Panc1 (cell line): ENCODE measurements around the gene RWDD1. TPM values are rescaled to one million over a fixed set of nuclear protein-coding genes. Genes with fewer than 3 reads are reported as not detected.

Experiments used
- ATAC-seq: fragments of 200-7000 bp; cut with Tn5 transposase; 2 replicates; pipeline ENCODE4 v1.9.1; 2020; ENCODE audit warnings: mild to moderate bottlenecking, moderate library complexity
- BruUV-seq: library from RNA; stranded (reverse); fragments of 400-500 nt; replicated peaks from 2 replicates; lab custom pipeline; 2021; lab: Mats Ljungman, UMichigan
- CTCF ChIA-PET: fragments of 300-600 bp; sonication (Branson Sonifier 250); formaldehyde crosslinking; loops from one replicate; lab custom pipeline; 2022; ENCODE audit warnings: antibody characterized with exemption; lab: Charles Lee
- POLR2A ChIA-PET: fragments of 300-600 bp; sonication (Branson Sonifier 250); formaldehyde crosslinking; loops from one replicate; lab custom pipeline; 2022; ENCODE audit warnings: antibody characterized with exemption; lab: Charles Lee
- DNase-seq: peaks from one replicate; pipeline ENCODE4 v3.0.0-alpha.2; 2010; ENCODE audit warnings: low read depth, low spot score
- H3K27ac ChIP-seq: 2 replicates; pipeline ENCODE4 v1.5.1; 2011; ENCODE audit warnings: mild to moderate bottlenecking, low read length, inconsistent platforms
- H3K27me3 ChIP-seq: fragments of 200-500 bp; sonication (Bioruptor generic); 2 replicates; pipeline ENCODE4 v1.6.0; 2014; ENCODE audit warnings: low read length, inconsistent platforms; ENCODE audit not compliant: control insufficient read depth, insufficient read depth
- H3K36me3 ChIP-seq: fragments of 200-500 bp; sonication (Bioruptor generic); 2 replicates; pipeline ENCODE4 v1.5.1; 2014; ENCODE audit warnings: inconsistent platforms, mild to moderate bottlenecking, low read length, moderate library complexity; ENCODE audit not compliant: control insufficient read depth, insufficient read depth
- H3K4me1 ChIP-seq: 2 replicates; pipeline ENCODE4 v1.5.1; 2011; ENCODE audit warnings: inconsistent platforms, mild to moderate bottlenecking, low read length, moderate library complexity; ENCODE audit not compliant: control insufficient read depth, insufficient read depth
- H3K4me3 ChIP-seq, 2 experiments: 2 replicates each; pipeline ENCODE4 v1.5.1; 2011 to 2012; ENCODE audit warnings: low read depth in 2 of 2, low read length in 2 of 2, mild to moderate bottlenecking in 2 of 2, inconsistent platforms in 1 of 2, moderate library complexity in 1 of 2
- H3K9me3 ChIP-seq: fragments of 200-500 bp; sonication (Bioruptor generic); 2 replicates; pipeline ENCODE4 v1.5.1; 2014; ENCODE audit warnings: low read depth, mild to moderate bottlenecking, inconsistent platforms, low read length, moderate library complexity; ENCODE audit not compliant: control insufficient read depth, insufficient read depth
- CTCF ChIP-seq: fragments of 450-650 bp; IDR thresholded peaks from 2 replicates; pipeline ENCODE4 v1.5.1; 2017; ENCODE audit warnings: mild to moderate bottlenecking
- POLR2AphosphoS5 ChIP-seq: IDR thresholded peaks from 2 replicates; pipeline ENCODE4 v1.6.1; 2012; ENCODE audit warnings: mild to moderate bottlenecking, low read depth, low read length, moderate library complexity
- REST ChIP-seq, 2 experiments: IDR thresholded peaks; 2 replicates each; pipeline ENCODE4 v1.6.1; 2011 to 2012; ENCODE audit warnings: low read depth in 2 of 2, control low read depth in 1 of 2, low read length in 1 of 2, mild to moderate bottlenecking in 1 of 2, moderate library complexity in 1 of 2; ENCODE audit not compliant: insufficient read depth in 1 of 2
- SIN3A ChIP-seq: IDR thresholded peaks from 2 replicates; pipeline ENCODE4 v1.6.1; 2012; ENCODE audit warnings: low read depth, mild to moderate bottlenecking, low read length, moderate library complexity, borderline replicate concordance; ENCODE audit not compliant: insufficient read depth
- TCF7L2 ChIP-seq: IDR thresholded peaks from 2 replicates; pipeline ENCODE4 v1.6.1; 2011; ENCODE audit warnings: mild to moderate bottlenecking, low read depth, low read length, inconsistent platforms
- in situ Hi-C: cut with HindIII; loops from 2 replicates; pipeline ENCODE4 v1.10.0; 2016; ENCODE audit warnings: low sequenced_read_pairs, low pct_unique_long_range_greater_than_20kb
- intact Hi-C: fragments of 100-400 bp; cut with micrococcal nuclease; formaldehyde crosslinking; loops from one replicate; pipeline ENCODE4 v1.10.0; 2022; ENCODE audit not compliant: unreplicated experiment
- total RNA-seq: library from RNA; stranded (reverse); gene quantifications from one replicate; pipeline ENCODE4 v1.2.1, GENCODE V29; 2021; ENCODE audit not compliant: unreplicated experiment

Gene RWDD1
- total RNA-seq, 1 experiment from 2014 or later = 68.0 TPM

DNA sequence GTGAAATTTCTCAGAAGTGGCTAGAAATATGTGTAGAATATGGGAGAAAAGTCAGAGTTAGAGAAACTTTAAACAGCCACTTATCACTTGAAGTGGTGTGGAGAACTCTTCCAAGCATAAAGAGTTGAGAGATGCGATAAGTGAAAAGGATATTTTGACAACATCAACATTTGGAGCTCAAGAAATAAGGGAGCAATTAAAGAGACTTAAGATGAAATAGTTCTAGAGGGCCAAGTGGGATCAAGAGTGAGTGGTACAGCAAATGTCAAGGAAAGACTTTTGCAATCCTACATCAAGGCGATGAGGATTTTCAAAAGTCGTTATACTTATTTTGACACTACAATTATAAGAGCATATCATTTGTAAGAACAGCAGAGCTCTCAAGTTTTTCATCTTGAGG, 54.6 kb downstream of the RWDD1 start:
- no peaks in the 10 kb centered on the region for H3K36me3 ChIP-seq
- no peaks in the 10 kb centered on the region for H3K27me3 ChIP-seq
- BruUV-seq = no TSS peak
- intact Hi-C loops (no loop called here), in situ Hi-C loops (no loop called here)
- DNase-seq (no peak), ATAC-seq (no peak)
- H3K27ac ChIP-seq = no peak overlapping the region
- no peaks in the 10 kb centered on the region for H3K4me1 ChIP-seq
- H3K4me3 ChIP-seq = no peak overlapping the region
- POLR2A ChIA-PET = no interaction called here
- H3K9me3 ChIP-seq = no peaks in the 10 kb centered on the region
- CTCF ChIA-PET = no interaction called here
- TF ChIP-seq POLR2AphosphoS5 (no peak), TCF7L2 (no peak), CTCF (no peak), REST (IDR thresholded peaks at IDR 0.05; ENCODE audit: insufficient read depth in 1 of 2, low read depth in 2 of 2, low read length in 1 of 2) (no peak), SIN3A (no peak)

- in situ Hi-C loops = no loop called here
- Histone ChIP-seq H3K36me3 (no peaks in the 10 kb centered on the region), H3K9me3 (no peaks in the 10 kb centered on the region), H3K4me1 (no peaks in the 10 kb centered on the region), H3K27ac (no peak overlapping the region), H3K4me3 (no peak overlapping the region), H3K27me3 (no peaks in the 10 kb centered on the region)
- intact Hi-C loops = no loop called here
- no TSS peak for BruUV-seq
- no peak for TF ChIP-seq TCF7L2
- TF ChIP-seq CTCF = no peak
- no peak for TF ChIP-seq SIN3A
- TF ChIP-seq REST (IDR thresholded peaks at IDR 0.05; ENCODE audit: insufficient read depth in 1 of 2, low read depth in 2 of 2, low read length in 1 of 2) = no peak
- TF ChIP-seq POLR2AphosphoS5 = no peak
- CTCF ChIA-PET = no interaction called here
- DNase-seq (no peak), ATAC-seq (no peak)
- POLR2A ChIA-PET = no interaction called here
These were observed 58.3 kb downstream of the RWDD1 start for GRCh38 chr6:116629563-116629981.
